HG02610 (cell line): Measurements from ENCODE around the gene SLC66A2.
"Not testable (repeated sequence)": the region's sequence is repeated elsewhere in the genome, so short reads cannot be mapped to it uniquely, and the experiment has no call there.

Experiments used
- ATAC-seq: cut with Tn5 transposase; IDR thresholded peaks from one replicate; pipeline ENCODE4 v1.9.1; 2021; ENCODE audit warnings: mild to moderate bottlenecking, moderate library complexity; ENCODE audit not compliant: unreplicated experiment

The SLC66A2 gene

GRCh38 chr18:79951545-79952455, at the start of gene SLC66A2:
Gene SLC66A2 (minus strand): TSS chr18:79951653. CDS start chr18:79950926, 727 bp downstream.
- ATAC-seq, result peak; percentile 78

- no peak for ATAC-seq
Measured at GRCh38 chr18:80000877-80001276, 49.4 kb upstream of the SLC66A2 start.

- ATAC-seq, result not testable (repeated sequence)
Measured at GRCh38 chr18:79999701-80000100, 48.2 kb upstream of the SLC66A2 start.

GRCh38 chr18:79991494-79991893, 40.0 kb upstream of the SLC66A2 start:
- ATAC-seq, result no peak

GRCh38 chr18:79989195-79989497, 37.7 kb upstream of the SLC66A2 start:
- ATAC-seq, result no peak

- peak; percentile 96 for ATAC-seq
Measured at GRCh38 chr18:79988451-79989194, 37.2 kb upstream of the SLC66A2 start, which contains the start of gene TXNL4A. Gene TXNL4A (minus strand): TSS chr18:79988563. CDS start chr18:79988392, 171 bp downstream.

- ATAC-seq, result peak; percentile 58
Measured at GRCh38 chr18:79988071-79988450, 36.6 kb upstream of the SLC66A2 start.

- no peak for ATAC-seq
Measured at GRCh38 chr18:79987566-79987965, 36.1 kb upstream of the SLC66A2 start.

GRCh38 chr18:79986726-79987125, 35.3 kb upstream of the SLC66A2 start:
- no peak for ATAC-seq

GRCh38 chr18:79985172-79985571, 33.7 kb upstream of the SLC66A2 start:
- ATAC-seq, result no peak

GRCh38 chr18:79983793-79984192, 32.3 kb upstream of the SLC66A2 start:
- no peak for ATAC-seq

- no peak for ATAC-seq
Measured at GRCh38 chr18:79983253-79983652, 31.8 kb upstream of the SLC66A2 start.

GRCh38 chr18:79982736-79983135, 31.3 kb upstream of the SLC66A2 start:
- ATAC-seq, result peak; percentile 59

- ATAC-seq, result no peak
Measured at GRCh38 chr18:79980585-79980984, 29.1 kb upstream of the SLC66A2 start.

- ATAC-seq, result no peak
Measured at GRCh38 chr18:79979843-79980242, 28.4 kb upstream of the SLC66A2 start.

GRCh38 chr18:79975985-79976680, 24.7 kb upstream of the SLC66A2 start:
- no peak for ATAC-seq

- ATAC-seq, result no peak
Measured at GRCh38 chr18:79975043-79975442, 23.6 kb upstream of the SLC66A2 start.

GRCh38 chr18:79974025-79974654, 22.7 kb upstream of the SLC66A2 start:
- ATAC-seq, result no peak

GRCh38 chr18:79973517-79973916, 22.1 kb upstream of the SLC66A2 start:
- ATAC-seq, result no peak

GRCh38 chr18:79972720-79973119, 21.3 kb upstream of the SLC66A2 start:
- ATAC-seq, result no peak

- no peak for ATAC-seq
Measured at GRCh38 chr18:79971986-79972385, 20.5 kb upstream of the SLC66A2 start.
